GM12892 (cell line): Measurements from ENCODE around the gene ZMYND8.

Experiments
- POLR2A ChIP-seq: IDR thresholded peaks from 2 replicates; pipeline ENCODE4 v1.6.1; 2011; ENCODE audit warnings: low read depth, low read length, control low read depth
- POLR2AphosphoS5 ChIP-seq: IDR thresholded peaks from 2 replicates; pipeline ENCODE4 v1.6.1; 2011; ENCODE audit warnings: low read depth, low read length, control low read depth
- TAF1 ChIP-seq: IDR thresholded peaks from 2 replicates; pipeline ENCODE4 v1.6.1; 2011; ENCODE audit warnings: low read depth, mild to moderate bottlenecking, control low read depth, low read length, borderline replicate concordance

DNA sequence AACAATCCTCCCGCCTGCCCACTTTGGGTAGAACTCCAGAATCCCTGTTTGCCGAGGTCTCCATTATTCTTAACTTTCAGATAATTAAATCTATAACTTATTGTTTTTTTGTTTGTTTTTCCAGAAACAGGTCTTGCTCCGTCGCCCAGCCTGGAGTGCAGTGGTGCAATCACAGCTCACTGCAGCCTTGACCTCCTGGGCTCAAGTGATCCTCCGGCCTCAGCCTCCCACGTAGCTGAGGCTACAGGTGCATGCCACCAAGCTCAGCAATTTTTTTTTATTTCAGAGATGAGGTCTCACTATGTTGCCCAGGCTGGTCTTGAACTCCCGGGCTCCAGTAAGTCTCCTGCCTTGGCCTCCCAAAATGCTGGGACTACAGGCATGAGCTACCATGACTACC lies 28.8 kb downstream of the ZMYND8 start:
- no peak for TF ChIP-seq POLR2A
- no peak for TF ChIP-seq POLR2AphosphoS5
- TF ChIP-seq TAF1, result no peak
